IPS DF 4.7 (cell line): Measurements from ENCODE around the gene ZC3HAV1L.
"Not testable (repeated sequence)": the region's sequence is repeated elsewhere in the genome, so short reads cannot be mapped to it uniquely, and the experiment has no call there.

Experiments
- DNase-seq: peaks from one replicate; pipeline ENCODE4 v3.0.0-alpha.2; 2013; ENCODE audit warnings: low spot score; ENCODE audit errors: extremely low read depth

The ZC3HAV1L gene

GRCh38 chr7:139018910-139019309 lies 16.9 kb downstream of the ZC3HAV1L start:
- no peak for DNase-seq

GRCh38 chr7:139016931-139017511 lies 18.8 kb downstream of the ZC3HAV1L start:
- DNase-seq = no peak

- DNase-seq = no peak
Measured at GRCh38 chr7:139011373-139011772, 24.5 kb downstream of the ZC3HAV1L start.

GRCh38 chr7:139004321-139005090 lies 31.3 kb downstream of the ZC3HAV1L start:
- no peak for DNase-seq

- DNase-seq = no peak
Measured at GRCh38 chr7:138999414-138999813, 36.4 kb downstream of the ZC3HAV1L start.

- DNase-seq = no peak
Measured at GRCh38 chr7:138992052-138992531, 43.8 kb downstream of the ZC3HAV1L start.

GRCh38 chr7:138987686-138988085 lies 48.2 kb downstream of the ZC3HAV1L start:
- DNase-seq = no peak

- DNase-seq = no peak
Measured at GRCh38 chr7:138982204-138982623, 53.6 kb downstream of the ZC3HAV1L start.

- DNase-seq = no peak
Measured at GRCh38 chr7:138981332-138982203, 54.3 kb downstream of the ZC3HAV1L start, which contains the start of gene KIAA1549. KIAA1549 (minus strand) TSS chr7:138981389; CDS start chr7:138981269, 120 bp downstream.

- DNase-seq = no peak
Measured at GRCh38 chr7:138980563-138981291, 55.1 kb downstream of the ZC3HAV1L start.

GRCh38 chr7:138979988-138980562 lies 55.8 kb downstream of the ZC3HAV1L start:
- no peak for DNase-seq

GRCh38 chr7:138979226-138979979 lies 56.4 kb downstream of the ZC3HAV1L start:
- no peak for DNase-seq

- DNase-seq = no peak
Measured at GRCh38 chr7:138978541-138979184, 57.2 kb downstream of the ZC3HAV1L start.

- DNase-seq = not testable (repeated sequence)
Measured at GRCh38 chr7:138976161-138976560, 59.7 kb downstream of the ZC3HAV1L start.
